ENCODE data around the gene POLR2C.

- no peak for TF ChIP-seq CTCF (IDR thresholded peaks at IDR 0.05)
- no peak for TF ChIP-seq POLR2A (IDR thresholded peaks at IDR 0.05)
- TF ChIP-seq POLR2AphosphoS5 (IDR thresholded peaks at IDR 0.05) = no peak
Observed at GRCh38 chr16:57464523-57464922, 2.0 kb downstream of the POLR2C start.
